Ectodermal cell (in vitro differentiated cells): ENCODE results near the gene DLX1.

ENCODE experiments used
- H3K27ac ChIP-seq: 2 replicates; pipeline ENCODE4 v1.7.0; 2013; ENCODE audit warnings: mild to moderate bottlenecking, low read depth, low read length; ENCODE audit not compliant: insufficient read depth, poor library complexity, severe bottlenecking
- H3K27me3 ChIP-seq: 2 replicates; pipeline ENCODE4 v1.7.0; 2013; ENCODE audit warnings: mild to moderate bottlenecking, low read length; ENCODE audit not compliant: insufficient read depth, control insufficient read depth, poor library complexity, severe bottlenecking
- H3K36me3 ChIP-seq: one replicate; pipeline ENCODE4 v1.7.0; 2013; ENCODE audit warnings: low read length; ENCODE audit not compliant: control insufficient read depth, insufficient read depth
- H3K4me1 ChIP-seq: one replicate; pipeline ENCODE4 v1.7.0; 2013; ENCODE audit warnings: low read length; ENCODE audit not compliant: control insufficient read depth, insufficient read depth
- H3K4me3 ChIP-seq: 2 replicates; pipeline ENCODE4 v1.7.0; 2013; ENCODE audit warnings: low read depth, low read length, control low read depth; ENCODE audit not compliant: insufficient read depth
- H3K9me3 ChIP-seq: 2 replicates; pipeline ENCODE4 v1.7.0; 2013; ENCODE audit warnings: mild to moderate bottlenecking, low read length, moderate library complexity; ENCODE audit not compliant: control insufficient read depth
- WGBS, 2 experiments: methylation state at CpG; one replicate each; pipeline ENCODE4 v1.1.7; 2013; ENCODE audit warnings: missing lambda C conversion rate in 2 of 2; 5-methylcytosine and 5-hydroxymethylcytosine counted together

The DLX1 gene

GRCh38 chr2:172086241-172087206, 1.2 kb downstream of the DLX1 start:
- 1 to 2% methylated on average over 50 to 54 of the region's 54 CpGs for WGBS, 2 experiments
- no peak overlapping the region for H3K27ac ChIP-seq
- H3K9me3 ChIP-seq: no peaks in the 10 kb centered on the region
- H3K4me1 ChIP-seq: peaks cover 37% of the 10 kb centered on the region
- no peaks in the 10 kb centered on the region for H3K36me3 ChIP-seq
- H3K27me3 ChIP-seq: peaks cover 100% of the 10 kb centered on the region
- peak overlapping the region; percentile 8 for H3K4me3 ChIP-seq

DNA sequence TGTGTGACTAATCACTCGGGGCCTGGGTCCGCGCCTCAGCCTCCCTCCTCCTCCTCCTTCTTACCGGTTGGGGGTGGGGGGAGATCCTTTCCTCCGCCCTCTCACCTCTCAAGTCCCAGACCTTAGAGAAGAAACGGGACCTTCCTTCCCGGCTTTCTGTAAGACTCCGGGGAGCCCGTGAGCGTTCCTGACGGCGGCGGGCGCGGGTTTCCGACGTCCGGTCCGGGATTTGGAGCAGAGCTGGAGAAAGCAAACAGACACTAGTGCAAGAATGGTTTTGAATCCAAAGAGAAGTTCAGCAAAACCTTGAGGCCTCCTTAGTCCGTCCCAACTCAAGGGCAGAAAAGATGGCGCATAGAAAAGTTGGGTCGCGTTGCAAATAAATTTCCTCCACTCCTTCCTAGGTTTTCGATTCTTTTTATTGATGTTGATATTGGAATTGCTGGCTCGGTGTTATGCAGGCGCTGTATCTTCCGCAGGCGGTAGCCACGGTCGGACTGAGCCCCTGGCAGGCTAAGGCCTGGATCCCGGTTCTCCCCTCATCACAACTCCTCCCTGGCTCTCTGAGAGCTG, 2.0 kb downstream of the DLX1 start:
- peaks cover 100% of the 10 kb centered on the region for H3K27me3 ChIP-seq
- H3K36me3 ChIP-seq: no peaks in the 10 kb centered on the region
- H3K4me3 ChIP-seq: peak overlapping the region; percentile 14
- 1% methylated on average over 28 to 31 of the region's 31 CpGs for WGBS, 2 experiments
- no peaks in the 10 kb centered on the region for H3K9me3 ChIP-seq
- H3K4me1 ChIP-seq: peaks cover 37% of the 10 kb centered on the region
- no peak overlapping the region for H3K27ac ChIP-seq

DNA sequence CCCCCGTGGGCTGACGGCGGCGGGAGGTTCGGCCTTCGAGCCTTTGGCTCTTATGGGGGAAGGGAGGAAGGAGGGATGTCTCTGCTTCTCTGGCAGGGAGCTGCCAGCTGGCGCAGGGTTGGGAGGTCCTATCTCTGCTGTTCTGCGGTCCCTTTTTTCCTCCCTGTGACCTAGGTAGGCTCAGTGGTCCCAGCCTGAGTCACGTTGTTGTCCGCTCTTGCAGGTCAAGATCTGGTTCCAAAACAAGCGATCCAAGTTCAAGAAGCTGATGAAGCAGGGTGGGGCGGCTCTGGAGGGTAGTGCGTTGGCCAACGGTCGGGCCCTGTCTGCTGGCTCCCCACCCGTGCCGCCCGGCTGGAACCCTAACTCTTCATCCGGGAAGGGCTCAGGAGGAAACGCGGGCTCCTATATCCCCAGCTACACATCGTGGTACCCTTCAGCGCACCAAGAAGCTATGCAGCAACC, 2.5 kb downstream of the DLX1 start:
- H3K4me3 ChIP-seq: no peak overlapping the region
- H3K4me1 ChIP-seq: peaks cover 37% of the 10 kb centered on the region

GRCh38 chr2:172088245-172089004, 3.1 kb downstream of the DLX1 start:
- Histone ChIP-seq H3K36me3 (no peaks in the 10 kb centered on the region), H3K9me3 (no peaks in the 10 kb centered on the region), H3K4me3 (no peak overlapping the region), H3K27me3 (peaks cover 100% of the 10 kb centered on the region), H3K27ac (no peak overlapping the region), H3K4me1 (peaks cover 37% of the 10 kb centered on the region)
- WGBS, 2 experiments: 3% methylated on average over 37 of the region's 37 CpGs

More for the DNA sequence above, 2.5 kb downstream of the DLX1 start:
- H3K36me3 ChIP-seq: no peaks in the 10 kb centered on the region
- no peak overlapping the region for H3K27ac ChIP-seq
- peaks cover 100% of the 10 kb centered on the region for H3K27me3 ChIP-seq
- WGBS, 2 experiments: 2% methylated on average over 23 of the region's 23 CpGs
- H3K9me3 ChIP-seq: no peaks in the 10 kb centered on the region

GRCh38 chr2:172089005-172089504, 3.7 kb downstream of the DLX1 start:
- no peaks in the 10 kb centered on the region for H3K9me3 ChIP-seq
- H3K4me1 ChIP-seq: peaks cover 37% of the 10 kb centered on the region
- no peak overlapping the region for H3K27ac ChIP-seq
- H3K27me3 ChIP-seq: peaks cover 100% of the 10 kb centered on the region
- no peak overlapping the region for H3K4me3 ChIP-seq
- 9 to 10% methylated on average over 7 of the region's 10 CpGs for WGBS, 2 experiments
- H3K36me3 ChIP-seq: no peaks in the 10 kb centered on the region

DNA sequence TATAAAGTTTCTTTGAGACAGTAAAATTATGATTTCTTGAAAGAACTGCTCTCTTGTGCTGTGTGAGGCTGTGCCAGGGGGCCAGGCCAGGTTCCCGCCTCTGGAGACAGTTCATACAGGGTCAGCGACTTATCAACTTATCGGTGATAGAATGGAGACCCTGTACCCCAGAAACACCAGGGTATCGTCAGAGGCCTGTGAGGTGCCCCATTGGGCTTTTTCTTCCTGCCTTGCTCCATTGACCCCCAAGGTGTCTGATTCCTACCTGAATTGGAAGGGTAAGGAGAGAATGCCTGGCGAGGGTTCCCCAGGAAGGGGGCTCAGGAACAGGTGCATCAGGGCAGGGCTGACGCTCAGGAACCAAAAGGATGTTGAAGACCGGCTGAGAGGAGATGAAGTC, 4.3 kb downstream of the DLX1 start:
- Histone ChIP-seq H3K36me3 (no peaks in the 10 kb centered on the region), H3K4me3 (no peak overlapping the region), H3K9me3 (no peaks in the 10 kb centered on the region), H3K27ac (no peak overlapping the region), H3K27me3 (peaks cover 100% of the 10 kb centered on the region), H3K4me1 (peaks cover 33% of the 10 kb centered on the region)
- 13 to 14% methylated on average over 7 of the region's 7 CpGs for WGBS, 2 experiments

DNA sequence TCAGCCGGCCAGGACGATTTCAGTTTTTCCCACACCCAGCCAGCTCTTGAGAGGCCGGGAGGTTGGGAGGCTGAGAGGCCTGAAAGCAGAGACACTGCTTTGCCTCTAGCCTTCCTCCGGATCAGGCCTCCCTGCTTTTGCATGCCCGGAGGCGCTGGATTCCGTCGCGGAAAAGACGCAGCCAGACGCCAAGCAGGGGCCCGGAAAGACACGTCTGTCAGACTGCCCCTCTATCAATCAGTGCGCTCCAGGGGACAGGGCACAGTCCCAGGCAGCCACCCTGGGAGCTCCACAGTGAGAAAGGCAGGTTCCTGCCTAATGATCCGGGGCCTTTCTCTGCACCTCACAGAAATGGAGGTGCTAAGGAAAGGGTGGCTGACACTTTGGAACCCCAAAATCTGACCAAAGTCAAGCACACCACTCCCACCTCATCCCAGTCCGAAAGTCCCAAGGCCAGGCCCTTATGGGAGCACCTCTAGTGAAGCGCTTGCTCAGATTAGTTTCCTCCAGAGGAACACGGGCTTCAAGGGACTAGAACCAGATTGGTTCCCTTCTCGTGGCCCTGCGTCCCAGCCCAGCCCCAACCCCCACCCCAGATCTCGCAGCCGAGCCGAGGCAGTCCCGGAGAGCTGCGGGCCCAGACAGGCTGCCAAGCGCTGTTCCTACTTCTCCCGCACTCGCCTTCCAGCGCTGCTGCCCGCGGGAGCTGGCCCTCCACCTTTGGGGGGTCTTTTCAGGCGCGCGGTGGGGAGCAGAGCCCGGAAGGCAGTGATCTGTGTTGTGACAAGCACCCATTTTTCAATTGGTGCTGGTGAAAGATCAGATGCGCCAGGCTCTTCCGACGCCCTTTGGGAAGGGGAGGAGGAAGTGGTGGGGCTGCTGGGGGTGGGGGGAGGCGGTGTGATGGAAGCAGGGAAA, 5.0 kb downstream of the DLX1 start:
- whole genome bisulfite sequencing, 2 experiments: 2% methylated on average over 39 of the region's 39 CpGs
- no peak overlapping the region for H3K4me3 ChIP-seq
- peaks cover 35% of the 10 kb centered on the region for H3K4me1 ChIP-seq
- no peak overlapping the region for H3K27ac ChIP-seq
- H3K36me3 ChIP-seq: no peaks in the 10 kb centered on the region
- H3K9me3 ChIP-seq: no peaks in the 10 kb centered on the region
- H3K27me3 ChIP-seq: peaks cover 100% of the 10 kb centered on the region

DNA sequence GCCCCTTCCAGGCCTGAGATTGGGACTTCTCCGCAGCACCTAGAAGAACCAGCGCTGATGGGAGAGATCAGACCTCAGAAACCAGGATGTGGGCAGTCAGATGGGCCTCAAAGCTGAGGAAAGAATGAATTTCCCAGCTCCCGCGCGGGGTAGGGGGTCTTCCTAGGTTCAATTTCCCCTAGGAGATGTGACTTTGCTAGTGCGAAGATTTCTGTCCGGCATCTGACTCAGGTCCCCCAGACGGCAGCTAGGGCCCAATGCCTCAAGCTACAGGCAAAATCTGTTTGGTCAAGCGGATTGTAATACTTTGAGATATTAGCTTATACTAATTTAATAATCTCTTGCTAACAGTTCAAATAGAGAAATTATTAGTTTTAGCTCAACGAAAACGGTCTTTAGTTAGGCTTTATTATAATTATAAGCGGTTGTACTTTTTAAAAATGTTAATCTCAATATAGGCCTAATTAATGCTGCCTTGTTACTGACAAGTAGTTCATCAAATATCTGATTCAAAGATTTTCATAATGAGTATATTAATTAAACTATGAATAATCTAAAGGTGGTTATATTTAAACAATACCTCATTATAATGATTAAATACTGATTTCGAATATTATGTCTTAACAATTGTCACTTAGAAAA, 5.8 kb downstream of the DLX1 start:
- Histone ChIP-seq H3K27me3 (peaks cover 100% of the 10 kb centered on the region), H3K9me3 (no peaks in the 10 kb centered on the region), H3K27ac (no peak overlapping the region), H3K4me3 (no peak overlapping the region), H3K4me1 (peaks cover 33% of the 10 kb centered on the region), H3K36me3 (no peaks in the 10 kb centered on the region)
- WGBS, 2 experiments: 2 to 3% methylated on average over 8 of the region's 13 CpGs
